HG02678 (cell line): ENCODE measurements around the gene ATP7B.

Experiments used
- ATAC-seq: cut with Tn5 transposase; IDR thresholded peaks from one replicate; pipeline ENCODE4 v1.9.1; 2021; ENCODE audit warnings: mild to moderate bottlenecking, moderate library complexity; ENCODE audit not compliant: unreplicated experiment

ATP7B gene

DNA sequence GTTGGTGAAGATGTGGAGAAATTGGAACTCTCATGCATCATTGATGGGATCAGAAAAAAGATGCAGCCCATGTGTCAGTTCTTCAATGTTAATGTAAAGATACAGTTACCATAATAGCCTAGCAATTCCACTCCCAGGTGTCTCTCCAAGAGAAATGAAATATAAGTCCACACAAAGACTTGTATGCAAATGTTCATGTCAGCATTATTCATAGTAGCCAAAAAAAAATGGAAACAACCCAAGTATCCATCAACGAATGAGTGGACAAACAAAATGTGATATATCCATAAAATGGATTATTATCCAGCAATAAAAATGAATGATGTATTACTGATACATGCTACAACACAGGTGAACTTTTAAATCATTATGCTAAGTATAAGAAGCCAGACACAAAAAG, 110.8 kb downstream of the ATP7B start:
- ATAC-seq = no peak

DNA sequence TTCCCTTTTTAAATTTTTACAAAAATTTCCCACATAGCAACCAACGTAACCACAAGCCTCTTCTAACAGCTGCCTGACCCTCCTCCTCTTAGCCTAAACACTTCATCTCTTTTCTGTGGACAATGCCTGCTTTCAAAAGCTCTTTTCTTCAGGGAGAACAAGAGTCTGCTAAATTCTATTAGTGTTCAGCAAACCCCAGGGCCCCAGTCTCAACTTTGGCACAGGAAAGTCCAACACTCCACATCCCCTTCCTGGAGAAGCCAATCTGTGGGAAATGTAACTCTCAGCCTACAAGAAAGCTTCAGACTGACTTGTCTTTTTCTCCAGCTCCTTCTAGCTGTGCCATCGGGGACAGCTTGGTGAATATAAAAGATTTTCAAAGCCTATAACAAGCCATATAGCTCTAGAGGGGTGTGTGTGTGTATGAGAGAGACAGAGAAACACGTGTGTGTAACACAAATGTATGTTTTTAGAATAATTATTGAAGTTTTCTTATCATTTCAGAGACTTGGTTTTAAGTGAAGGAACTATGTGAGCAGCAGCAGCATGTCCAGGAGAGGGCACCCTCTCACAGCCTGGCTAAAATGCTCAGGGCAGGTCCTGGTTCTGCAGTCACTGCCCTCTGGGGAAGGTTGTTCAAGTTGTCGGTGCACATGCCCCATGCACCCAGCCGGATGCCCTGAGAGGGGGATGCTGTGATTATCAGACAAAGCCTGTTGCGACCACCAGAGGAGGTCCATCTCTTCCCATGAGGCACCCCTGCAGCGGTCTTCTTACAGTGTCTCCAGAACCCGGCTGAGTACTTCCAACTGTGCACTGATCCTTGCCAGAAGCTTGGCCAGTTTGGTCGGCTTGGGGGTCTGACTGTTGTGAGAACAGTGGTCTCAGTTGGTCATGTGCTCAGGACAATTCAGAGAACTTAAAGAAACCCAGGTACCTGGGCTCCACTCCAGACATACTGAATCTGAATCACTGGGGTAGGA, 115.1 kb downstream of the ATP7B start:
- peak; percentile 61 for ATAC-seq

DNA sequence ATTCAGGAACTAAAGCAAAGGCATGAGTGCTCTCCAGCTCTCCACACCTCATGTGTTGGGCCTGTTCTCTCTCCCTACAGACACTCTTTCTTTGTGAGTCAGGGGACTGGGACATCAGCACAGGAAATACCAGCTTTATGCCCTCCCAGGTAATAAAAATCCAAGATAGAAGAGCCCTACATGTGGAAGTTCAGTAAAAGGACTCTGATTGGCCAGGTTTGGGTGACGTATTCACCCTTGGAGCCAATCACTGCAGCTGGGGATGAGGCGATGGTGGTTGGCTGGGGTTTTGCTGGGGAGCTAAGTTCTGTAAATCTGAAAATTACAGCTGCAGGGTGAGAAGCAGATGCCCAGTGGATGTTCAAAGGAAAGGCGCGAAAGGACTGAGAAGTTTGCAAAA, 117.0 kb downstream of the ATP7B start:
- ATAC-seq = no peak

DNA sequence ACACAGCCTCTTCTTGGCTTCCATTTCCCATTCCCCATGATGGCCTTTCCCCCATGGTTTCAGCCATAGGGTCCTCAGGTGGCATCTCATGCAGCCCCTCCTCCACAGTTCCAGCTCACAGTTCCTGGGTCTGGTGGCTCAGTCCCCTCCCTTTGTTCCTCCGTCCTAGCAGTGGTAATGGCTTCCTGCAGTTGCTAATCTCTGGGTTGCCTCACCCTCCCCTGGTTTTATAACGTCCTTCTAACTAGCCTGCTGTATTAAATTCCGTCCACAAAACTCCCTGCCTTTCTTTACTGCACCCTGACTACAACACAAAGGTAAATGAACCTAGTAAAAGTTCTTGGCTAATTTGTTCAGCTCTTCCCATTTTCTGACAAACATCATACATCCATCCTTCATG, 118.6 kb downstream of the ATP7B start:
- no peak for ATAC-seq

DNA sequence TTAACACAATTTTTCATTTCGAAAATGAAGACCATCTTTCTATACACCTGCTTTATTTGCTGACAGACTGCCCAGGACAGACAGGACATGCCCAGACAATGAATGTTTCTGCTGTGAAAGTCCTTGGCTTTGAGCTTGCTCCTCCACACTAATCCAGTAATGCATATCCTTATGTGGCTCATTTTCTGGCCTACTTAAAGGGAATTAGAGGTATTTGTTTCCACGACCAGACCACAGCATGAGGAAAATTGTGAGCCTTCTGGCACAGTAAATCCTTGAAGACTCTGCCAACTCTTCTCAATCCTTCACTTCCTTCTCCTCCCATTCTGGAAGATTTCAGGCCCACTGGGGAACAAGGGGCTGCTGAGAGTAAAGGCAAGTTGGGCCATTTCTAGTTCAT, 123.8 kb downstream of the ATP7B start:
- no peak for ATAC-seq

DNA sequence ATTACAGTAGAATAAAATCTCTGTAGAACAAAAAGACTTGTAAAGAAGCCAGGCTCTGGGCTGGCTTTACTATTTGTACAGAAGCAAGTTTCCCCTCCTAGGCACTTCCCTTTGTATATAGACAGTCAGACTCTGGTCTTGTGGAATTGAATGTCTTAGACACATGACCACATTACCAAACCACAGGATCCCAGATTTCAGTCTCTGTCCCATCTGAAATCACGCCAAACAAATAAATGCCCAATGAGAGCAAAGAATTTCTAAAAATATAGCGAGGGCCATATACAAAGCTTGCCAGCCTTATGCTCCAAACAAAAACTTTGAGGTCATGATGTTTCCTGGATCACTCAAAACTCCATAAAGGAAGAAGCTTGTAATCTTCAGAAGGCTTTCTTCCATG, 125.6 kb downstream of the ATP7B start:
- no peak for ATAC-seq

DNA sequence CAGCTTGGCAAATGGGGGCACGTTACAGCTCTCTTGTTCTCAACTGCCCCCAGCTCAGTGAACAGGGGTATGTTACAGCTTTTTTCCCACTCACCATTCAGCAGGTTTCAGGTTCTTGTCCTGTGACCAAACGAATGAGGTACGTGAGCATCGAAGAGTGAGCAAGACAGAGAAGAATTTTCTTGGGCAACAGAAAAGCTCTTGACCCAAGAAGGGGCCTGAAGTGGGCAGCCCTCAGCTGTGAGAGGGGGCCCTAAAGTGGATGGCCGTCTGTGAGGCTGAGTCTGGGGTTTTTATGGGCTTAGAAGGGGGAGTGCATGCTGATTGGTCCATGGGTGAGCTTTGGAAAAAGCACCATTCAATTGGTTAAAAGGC, 128.0 kb downstream of the ATP7B start:
- no peak for ATAC-seq
